Fibroblast of skin of right quadriceps (primary cell): ENCODE measurements around the gene PIGN.
"Not testable (repeated sequence)": the region's sequence is repeated elsewhere in the genome, so short reads cannot be mapped to it uniquely, and the experiment has no call there.

Experiments used
- DNase-seq: peaks from one replicate; pipeline ENCODE4 v3.0.0-alpha.2; 2013

Gene PIGN

GRCh38 chr18:62054929-62055498 lies 131.8 kb downstream of the PIGN start:
- DNase-seq, result no peak

DNA sequence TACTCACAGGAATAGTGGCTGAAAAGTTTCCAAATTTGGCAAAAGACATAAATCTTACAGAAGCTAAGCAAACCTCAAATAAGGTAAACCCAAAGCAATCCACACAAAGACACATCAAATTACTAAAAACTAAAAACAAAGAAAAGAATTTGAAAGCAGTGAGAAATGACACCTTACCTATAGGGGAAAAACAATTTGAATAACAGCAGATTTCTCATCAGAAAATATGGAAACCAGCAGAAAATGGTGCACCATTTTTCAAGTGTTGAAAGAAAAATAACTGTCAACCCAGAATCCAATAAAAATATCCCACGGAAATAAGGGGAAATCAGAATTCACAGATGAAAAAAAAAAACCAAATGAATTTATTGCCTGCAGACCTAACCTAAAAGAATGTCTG lies 138.6 kb downstream of the PIGN start:
- DNase-seq, result no peak

- DNase-seq, result no peak
These were observed 141.5 kb downstream of the PIGN start for GRCh38 chr18:62045316-62045715.

DNA sequence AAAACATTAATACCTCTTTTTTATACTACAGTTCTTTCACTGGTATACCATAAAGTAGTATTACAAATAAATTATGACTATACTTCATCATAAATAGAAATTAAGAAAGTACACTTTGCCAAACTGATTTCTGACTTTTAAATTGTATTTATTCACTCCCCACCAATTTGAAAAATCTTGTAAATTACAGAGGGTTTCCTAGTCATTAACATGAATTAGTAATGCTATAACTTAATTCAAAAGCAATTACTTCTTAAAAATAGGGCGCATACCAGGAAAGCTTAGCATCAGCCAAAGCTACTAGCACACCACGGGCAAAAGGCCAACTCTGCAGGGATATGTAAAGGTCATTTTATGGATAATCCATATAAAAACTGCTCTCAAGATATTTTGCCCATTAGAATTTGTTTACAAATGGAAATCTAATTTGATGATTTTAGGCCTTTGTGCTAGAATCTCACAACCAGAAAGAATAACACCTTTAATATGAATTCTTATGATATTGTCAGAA lies 142.3 kb downstream of the PIGN start:
- DNase-seq, result no peak

DNA sequence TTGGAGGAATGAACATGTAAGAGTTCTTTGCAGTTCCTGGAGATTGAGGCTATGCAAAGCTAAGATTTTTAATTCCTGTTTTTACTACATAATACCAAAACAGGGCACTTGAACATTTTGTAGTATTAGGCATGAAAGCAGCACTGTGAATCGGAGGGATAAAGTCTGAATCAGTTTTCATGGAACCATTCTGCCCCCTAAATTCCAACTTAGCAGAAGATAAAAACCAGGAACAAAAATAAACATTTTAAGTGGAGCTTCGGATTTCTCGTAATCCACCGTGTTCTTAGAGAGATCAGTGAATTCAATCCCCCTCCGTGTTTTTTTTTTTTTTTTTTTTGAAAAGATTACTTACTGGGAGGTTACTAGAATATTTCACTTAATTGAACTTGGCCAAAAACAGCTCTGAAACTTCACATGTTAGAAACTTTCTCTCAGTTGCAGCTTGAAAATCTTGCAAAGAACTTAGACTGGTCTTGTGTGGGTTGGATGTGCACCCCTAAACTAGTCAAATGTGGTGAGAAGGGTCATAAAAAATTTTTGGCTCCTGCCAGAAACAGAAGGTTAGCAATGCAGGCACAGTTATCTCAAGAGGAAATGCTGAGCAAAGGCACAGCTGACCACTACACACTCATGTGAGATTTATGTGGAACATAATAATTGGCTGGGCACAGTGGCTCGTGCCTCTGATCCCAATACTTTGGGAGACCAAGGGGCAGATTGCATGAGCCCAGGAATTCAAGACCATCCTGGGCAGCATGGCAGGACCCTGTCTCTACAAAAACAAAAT lies 148.7 kb downstream of the PIGN start:
- no peak for DNase-seq

DNA sequence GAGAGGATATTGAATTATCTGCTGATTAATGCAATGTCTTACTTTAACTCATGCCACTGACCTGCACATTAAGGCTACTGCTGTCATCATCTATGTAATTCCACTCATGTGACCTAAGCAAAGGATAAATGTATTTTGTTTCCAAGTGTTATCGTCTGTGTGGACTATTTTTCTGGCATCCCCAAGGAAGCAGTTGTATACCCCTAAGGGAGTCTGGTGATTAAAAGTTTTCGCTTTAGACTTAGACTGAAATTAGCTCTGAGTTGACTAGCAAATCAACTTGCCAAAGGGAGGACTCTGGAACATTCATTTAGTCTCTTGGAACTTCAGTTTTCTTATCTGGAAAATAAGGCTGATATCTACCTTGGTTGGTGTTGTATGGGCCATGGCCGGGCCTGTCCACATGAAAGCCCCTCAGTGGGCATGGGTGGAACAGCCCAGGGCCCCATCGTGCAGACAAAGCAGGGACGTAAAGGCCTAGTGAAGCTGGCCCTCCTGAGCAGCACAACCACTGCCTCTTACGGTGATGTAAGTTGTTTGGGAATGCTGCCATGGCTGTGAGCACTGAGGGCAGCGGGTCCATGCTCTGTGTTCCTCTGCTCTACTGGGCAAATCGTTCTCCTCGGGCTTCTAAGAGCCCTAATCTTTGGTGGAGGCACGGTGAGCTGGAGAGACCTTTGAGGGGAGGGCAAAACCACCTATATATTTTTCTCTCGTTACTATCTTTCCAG lies 149.7 kb downstream of the PIGN start:
- no peak for DNase-seq

GRCh38 chr18:62034286-62034685 lies 152.6 kb downstream of the PIGN start:
- not testable (repeated sequence) for DNase-seq

- DNase-seq, result no peak
These were observed 153.1 kb downstream of the PIGN start for GRCh38 chr18:62033756-62034155.

DNA sequence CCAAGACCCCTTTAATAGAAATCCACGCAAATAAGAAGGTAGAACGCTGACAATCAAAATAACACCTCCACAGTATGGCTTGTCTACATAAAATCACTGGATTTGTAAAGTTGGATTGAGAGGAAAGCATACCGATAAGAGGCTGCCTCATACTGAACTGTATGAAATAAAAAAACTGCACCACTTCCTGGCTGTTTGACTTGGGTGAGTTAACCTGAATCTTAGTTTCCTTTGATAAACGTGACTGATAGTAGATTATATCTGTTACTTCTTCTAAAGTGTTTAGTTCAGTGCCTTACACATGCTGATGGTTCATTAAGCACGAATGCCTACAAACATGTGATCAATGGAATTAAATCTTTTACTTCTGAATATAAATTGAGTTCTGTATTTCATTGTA lies 153.6 kb downstream of the PIGN start:
- no peak for DNase-seq

GRCh38 chr18:62030091-62030985 lies 156.5 kb downstream of the PIGN start:
- DNase-seq, result peak; percentile 48

GRCh38 chr18:62028715-62029114 lies 158.1 kb downstream of the PIGN start:
- no peak for DNase-seq

- DNase-seq, result no peak
These were observed 158.8 kb downstream of the PIGN start for GRCh38 chr18:62027914-62028520.

GRCh38 chr18:62026586-62026985 lies 160.3 kb downstream of the PIGN start:
- DNase-seq, result peak; percentile 46

DNA sequence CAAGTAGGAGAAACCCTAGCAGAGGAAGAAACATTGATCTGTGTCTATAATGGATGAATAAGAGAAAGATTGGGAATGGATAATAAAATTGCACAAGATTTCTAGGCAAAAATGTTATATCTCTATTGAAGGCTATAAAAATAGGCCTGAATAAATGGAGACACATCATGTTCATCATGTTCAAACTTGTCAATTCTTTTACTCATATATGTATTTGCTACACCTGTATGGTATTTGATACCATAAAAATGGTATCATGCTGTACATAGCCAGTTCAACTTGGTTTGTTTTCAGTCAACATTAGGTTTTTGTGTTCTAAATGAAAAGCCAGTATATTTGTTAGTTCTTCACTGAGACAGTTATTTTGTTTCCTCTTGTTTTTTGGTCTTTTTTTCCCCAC lies 161.9 kb downstream of the PIGN start:
- DNase-seq, result no peak

- no peak for DNase-seq
These were observed 163.3 kb downstream of the PIGN start for GRCh38 chr18:62023536-62023935.

DNA sequence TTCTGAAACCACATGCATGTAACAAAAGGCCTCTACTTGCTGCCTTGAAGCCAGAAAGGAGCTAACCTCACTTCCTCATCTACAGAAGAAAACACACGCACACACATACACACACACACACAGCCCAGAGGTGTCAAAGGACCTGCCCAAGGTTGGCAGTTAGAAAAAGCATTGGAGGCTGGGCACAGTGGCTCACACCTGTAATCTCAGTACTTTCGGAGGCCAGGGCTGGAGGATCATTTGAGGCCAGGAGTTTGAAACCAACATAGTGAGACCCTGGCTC lies 168.2 kb downstream of the PIGN start:
- DNase-seq, result no peak

DNA sequence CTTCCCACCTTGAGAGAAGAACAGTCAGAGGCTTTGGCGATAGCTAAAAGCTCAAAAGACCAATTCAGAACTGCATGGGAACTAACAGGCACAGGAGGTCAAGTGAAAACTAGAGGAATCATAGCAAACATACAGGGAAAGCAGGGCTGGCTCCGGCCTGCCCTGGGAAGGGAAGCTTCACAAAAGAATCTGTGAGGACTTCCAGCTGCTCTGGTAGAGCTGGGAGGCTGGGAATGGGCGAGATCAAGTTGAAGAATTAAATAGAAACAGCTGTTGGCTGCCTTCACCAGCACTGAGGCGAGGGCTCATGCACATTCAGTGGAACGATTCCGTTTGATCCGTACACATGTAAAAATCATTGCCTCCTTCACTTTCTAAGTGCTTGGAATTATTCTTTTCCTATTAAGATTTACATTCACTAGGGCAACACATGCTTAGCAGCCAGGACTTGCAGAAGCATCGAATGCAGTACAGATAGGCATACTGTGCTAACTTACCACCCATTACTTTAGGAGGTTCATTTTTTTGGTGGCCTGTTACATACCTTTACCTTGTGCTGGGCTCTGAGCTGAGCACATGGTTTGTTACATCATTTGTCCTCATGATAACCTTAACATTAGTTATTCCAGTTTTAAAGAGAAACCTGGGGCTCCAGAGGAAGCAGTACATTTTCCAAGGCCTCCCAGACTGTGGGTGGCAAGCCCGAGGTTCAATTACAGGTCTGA lies 168.7 kb downstream of the PIGN start:
- peak; percentile 92 for DNase-seq

- DNase-seq, result no peak
These were observed 169.2 kb downstream of the PIGN start for GRCh38 chr18:62017618-62018017.

GRCh38 chr18:62011416-62011815 lies 175.4 kb downstream of the PIGN start:
- DNase-seq, result no peak

DNA sequence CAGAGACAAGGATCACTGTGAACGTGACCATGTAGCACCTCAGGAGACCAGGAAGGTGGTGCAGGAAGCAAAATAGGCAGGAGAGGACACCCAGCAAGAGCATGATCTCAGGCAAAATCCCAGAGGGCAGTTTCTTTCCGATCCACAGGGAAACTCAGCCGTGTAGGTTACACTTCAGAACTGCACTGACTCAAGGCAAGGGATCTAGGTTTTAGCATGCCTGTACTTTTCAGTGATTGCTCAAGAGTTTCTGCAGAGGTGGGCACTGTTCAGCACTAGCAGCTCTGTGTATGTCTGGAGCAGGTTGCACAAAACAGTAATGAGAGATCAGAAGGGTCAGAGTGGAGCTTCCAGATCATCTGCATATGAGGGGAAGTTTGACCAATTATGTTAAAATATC lies 177.3 kb downstream of the PIGN start:
- DNase-seq, result no peak

DNA sequence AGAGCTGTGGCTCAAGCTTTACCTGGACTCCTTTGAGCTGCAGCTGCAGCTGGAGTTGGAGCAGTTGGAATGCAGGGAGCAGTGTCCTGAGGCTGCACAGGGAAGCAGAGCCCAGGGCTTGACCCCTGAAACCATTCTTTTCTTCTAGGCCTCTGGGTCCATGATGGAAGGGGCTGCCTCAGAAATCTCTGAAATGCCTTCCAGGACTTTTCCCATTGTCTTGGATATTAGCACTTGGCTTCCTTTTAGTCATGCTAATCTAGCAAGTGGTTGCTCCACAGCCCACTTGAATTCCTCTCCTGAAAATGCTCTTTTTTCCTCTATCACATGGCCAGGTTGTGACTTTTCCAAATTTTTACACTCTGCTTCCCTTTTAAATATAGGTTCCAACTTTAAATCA lies 185.5 kb downstream of the PIGN start:
- DNase-seq, result no peak

DNA sequence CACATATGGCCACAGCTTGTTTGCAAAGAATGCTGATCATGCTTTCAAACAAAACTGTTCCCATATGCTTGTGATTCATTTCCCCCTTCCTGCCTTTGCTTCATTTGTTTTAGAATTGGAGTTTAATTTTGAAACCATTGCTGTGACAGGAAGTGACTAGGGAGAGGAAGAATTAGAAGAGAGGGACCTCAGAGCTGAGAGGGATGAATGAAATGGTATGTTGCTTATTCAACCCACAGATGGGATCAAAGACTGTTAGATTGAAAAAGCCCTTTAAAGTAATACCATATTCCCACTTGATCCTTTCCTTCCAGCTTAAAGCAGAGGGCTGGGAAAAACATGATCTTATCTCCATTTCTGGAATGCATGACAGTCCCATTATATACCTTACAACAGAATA lies 187.9 kb downstream of the PIGN start:
- DNase-seq, result peak; percentile 98
